GDM1 (cell line): Measurements from ENCODE around the gene ANO7.

ENCODE experiments used
- DNase-seq: peaks from one replicate; lab custom pipeline; 2025; lab: John Stamatoyannopoulos, UW

ANO7 gene

DNA sequence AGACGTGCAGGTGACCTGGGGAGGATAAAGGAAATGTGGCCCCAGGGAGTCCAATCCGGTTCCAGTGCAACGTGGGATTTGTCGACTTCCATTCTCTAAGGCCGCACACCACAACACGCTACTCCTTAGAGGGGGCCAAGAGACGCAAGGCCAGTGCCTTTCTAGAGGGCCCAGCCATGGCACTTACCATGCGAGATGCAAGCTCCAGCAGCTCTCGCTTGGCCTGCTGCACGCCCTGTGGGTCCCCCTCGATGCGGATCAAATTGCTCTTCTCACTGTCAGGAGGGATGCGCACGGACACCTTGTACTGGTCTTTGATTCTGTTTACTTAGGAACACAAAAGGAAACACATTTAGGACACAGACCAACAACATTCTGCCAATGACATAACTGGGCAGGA lies 61.2 kb downstream of the ANO7 start:
- DNase-seq = no peak

DNA sequence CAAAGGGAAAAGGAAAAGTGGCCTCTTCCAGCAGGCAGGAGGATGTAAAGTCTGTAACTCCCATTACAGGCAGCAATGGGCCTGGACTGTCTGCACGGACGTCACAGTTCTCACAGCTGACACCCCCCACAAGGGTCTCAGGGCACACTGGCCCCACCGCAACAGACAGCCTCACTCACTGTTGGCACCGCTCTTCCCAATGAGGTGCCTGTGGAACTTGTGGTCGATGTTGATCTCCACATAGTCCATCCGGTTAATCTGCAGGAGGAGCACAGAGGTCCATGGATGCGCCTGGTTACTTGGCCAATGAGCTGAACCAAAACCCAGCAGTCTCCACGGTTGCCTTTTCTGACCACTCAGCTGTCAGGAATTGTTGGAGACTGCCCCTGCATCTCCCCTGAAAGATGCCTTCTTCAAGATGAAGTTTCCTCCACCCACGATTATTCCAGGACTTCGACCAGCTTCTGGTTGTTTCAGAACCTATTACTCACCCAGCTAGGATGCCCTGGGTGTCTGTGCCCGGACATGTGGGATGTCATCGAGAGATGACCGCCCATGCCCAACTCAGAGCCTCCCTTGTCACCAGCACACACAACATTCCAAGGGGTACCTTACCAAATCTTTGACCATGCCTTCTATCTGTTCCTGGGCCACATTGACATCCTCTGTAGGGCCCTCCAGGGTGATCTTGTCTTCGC lies 64.5 kb downstream of the ANO7 start:
- DNase-seq = no peak

DNA sequence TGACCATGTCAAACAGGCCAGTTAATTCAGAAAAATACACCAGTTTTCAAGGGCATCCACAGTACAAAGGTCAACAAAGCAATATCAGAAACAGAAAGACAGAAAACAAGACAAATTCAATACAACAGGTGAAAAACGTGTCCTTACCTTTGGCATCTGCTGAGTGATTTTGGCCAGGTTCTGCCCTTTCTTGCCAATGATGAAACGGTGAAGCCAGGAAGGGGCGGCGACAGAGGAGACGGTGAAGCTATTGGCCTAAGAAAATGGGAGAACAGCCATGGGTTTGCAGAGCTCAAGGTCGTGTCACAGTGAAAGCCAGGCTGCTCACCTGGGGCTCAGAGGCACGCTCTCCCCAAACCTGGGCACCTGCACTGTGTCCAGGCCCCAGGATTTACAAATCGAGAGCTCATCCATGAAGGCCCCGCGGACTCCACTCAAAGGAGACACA lies 66.5 kb downstream of the ANO7 start:
- no peak for DNase-seq

DNA sequence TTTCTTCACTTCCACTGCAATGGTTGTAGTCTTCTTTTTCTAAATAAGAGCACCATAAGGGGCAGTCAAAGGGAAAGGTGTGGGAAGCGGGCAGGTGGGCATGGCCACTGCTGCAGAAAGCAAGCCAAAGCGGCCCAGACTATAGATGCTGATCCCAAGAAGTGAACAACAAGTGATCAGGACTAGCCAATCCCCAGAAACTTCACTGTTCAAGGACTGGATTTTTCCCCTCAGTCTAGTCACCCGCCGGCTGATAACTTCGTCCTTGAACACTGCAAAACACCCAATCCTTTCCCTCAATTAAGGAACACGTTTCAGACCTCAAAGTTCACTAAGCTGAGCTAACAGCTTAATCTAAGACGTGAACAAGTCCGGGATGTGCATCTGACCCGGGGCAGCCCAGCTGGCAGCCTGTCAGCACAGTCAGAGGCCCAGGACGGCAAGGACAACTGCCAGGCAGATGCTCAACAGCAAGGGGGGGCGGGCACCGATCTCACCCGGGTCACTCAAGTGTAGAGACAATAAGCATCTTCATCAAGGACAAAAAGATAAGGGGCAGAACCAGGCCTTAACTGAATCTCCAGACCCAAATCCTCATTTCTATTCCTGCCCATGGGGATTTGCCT lies 67.2 kb downstream of the ANO7 start:
- DNase-seq = no peak

DNA sequence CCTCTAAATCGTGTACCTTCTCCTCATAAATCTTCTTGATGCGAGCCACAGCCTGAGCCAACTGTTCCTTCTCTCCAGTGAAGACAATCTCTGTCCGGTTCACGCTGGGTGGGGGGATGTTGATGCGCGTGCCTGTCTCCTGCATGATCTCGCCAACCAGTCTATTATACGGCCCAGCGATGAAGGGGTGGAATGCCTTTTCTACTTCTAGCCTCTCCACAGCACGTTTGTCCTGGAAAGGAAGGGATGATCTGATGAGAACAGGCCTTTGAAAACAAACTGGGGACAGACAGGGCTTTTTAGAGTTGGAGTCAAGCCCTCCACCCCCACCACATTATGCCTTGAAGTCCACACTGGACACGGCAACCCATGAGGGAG lies 67.7 kb downstream of the ANO7 start:
- no peak for DNase-seq

DNA sequence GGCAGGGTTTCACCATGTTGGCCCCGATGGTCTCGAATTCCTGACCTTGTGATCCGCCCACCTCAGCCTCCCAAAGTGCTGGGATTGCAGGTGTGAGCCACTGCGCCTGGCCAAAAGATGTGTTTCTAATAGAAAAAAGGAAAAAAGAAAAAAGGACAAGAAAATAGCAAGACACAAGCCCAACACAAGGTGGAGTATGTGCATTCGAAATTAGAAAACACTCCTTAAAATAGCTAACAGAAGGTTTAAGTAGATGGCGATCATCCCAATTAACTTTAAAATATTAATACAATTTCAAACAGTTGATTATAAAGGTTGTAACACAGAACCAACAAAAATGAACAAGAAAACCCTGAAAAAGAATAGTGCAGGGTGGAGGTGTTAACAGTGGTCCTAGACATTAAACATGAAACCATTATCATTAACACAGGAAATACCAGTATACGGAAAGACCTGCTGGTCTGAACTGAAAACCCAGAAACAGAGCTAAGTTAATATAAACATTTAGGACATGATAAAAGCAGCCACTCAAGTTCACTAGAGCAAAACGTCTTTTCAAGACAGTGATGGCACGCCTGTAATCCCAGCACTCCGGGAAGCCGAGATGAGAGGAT lies 69.0 kb downstream of the ANO7 start:
- no peak for DNase-seq

DNA sequence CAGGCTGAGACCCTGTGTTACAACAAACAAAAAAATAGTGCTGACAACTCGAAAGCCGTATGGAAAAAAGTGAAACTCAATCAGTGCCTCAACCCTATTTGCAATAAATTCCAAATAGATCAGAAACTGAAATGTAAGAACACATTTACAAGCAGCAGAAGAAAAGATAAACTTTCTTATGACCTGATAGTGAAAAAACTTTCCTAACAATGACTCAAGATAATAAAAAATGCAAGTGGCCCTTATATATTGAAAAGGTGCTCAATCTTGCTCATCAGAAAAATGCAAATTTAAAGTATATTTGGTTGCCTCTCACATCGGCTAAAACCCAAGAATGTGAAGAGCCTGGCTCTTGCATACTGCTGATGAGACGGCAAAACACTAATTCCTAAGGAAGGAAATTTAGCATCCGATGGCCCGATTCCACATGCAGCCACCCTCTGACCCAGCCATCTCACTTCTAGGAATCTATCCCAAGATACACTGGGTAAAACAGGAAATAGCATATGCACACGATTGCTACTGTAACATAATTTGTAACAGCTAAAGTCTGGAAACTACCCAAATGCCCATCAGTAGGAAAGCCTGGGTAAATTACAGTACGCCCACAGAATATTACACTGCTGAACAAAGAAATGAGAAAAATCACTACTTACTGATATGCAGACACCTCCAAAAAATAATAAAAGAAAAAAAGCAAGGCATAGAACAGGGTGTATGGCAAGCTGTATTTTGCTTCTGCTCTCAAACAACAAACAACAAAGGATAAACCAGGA lies 70.2 kb downstream of the ANO7 start:
- DNase-seq = no peak

DNA sequence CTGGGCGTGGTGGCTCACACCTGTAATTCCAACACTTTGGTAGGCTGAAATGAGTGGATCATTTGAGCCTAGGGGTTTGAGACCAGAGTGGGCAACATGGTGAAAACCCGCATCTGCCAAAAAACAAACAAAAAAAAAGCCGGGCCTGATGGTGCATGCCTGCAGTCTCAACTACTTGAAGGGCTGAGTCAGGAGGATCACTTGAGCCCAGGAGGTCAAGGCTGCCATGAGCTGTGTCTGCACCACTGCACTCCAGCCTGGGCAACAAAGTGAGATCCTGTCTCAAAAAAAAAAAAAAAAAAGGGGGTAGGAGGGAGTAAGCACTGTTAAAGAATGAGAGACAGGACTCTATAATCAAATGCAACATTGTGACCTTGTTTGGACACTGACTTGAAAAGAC lies 72.4 kb downstream of the ANO7 start:
- DNase-seq = no peak

DNA sequence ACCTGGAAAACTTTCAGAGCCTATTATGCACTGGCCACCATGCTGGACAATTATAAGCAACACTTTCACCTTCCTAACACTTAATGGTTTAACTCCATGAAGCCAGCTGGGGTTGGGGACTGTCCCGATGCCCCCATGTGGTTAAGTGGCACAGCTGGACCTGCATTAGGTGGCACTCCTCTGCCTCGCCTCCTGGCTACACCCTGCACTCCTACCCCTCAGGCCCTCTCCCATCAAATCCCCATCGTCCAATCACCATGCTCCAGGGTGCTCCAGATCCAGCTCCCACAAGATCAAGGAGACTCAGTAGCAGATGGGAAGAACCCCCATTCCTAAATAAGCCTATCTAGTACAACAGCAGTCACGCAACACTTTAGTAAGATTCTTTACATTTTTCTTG lies 73.2 kb downstream of the ANO7 start:
- no peak for DNase-seq

DNA sequence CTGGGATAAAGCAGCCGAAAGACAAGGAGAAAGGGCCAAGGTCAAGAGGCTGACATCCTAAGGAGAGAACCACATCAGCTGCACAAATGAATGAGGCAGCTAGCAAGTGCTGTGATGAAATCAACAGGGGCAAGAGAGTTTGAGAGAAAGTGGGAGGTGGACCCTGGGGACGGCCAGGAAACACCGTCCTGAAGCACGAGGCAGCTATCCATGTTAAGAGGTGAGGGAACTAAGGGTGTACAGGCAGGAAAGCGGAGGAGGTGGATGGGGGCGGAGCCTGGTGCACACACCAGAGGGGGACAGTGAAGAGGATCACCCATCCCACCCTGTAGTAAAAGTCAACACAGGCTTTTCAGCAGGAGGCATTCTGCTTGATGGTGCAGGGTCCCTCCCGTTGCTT lies 74.6 kb downstream of the ANO7 start:
- no peak for DNase-seq

DNA sequence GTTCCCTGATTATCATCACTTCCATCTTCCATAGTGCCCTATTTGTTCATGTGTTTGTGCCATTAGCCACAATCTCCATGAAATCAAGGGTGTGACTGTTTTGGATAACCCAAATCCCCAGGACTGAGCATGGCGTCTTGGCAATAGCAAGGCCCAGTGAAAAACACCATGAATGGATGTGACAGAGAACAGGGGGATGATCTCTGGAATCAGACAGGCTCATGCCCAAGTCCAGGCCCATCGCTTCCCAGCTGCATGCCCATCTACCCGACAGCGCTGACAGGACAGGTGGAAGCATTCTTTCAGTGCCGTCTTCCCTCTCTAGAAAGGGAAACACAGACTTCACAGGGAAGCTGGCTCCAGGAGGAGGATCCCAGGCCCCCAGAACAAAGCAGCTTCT lies 77.0 kb downstream of the ANO7 start:
- DNase-seq = no peak

DNA sequence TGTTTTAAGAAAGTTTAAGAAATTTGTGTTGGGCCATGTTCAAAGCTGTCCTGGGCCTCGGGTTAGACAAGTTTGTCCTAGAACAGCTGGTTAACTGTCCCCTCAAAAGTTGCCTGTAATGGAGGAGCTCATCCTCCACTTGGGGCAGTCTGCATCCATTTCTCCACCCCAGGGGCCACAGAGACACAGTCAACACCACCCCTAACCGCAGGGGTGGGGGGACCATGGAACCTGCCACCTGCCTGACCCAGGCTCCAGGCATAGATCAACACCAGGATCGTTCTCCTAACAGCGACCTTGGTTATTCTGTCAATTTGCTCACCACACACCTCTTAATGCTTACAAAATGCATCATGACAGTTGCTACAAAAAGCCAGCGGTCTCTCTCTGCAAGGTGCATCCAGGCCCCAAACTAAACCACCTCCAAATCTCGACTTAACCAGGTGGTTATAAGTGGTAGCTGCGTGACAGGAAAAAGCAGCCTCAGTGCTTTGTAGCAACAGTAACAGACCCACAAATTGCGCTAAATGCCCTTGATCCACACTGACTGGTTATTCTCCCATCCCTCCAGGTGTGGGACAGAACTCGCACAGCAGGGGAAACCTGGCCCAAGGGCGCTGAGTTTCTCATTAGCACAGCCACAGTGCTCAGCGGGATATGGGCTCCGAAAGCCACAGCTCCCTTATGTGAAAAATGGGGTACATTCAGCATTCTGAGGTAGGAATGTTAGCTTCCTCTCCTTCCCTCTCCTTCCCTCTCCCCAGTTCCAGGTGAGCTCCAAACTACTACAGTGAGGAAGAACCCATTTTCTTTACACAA lies 79.0 kb downstream of the ANO7 start:
- no peak for DNase-seq

DNA sequence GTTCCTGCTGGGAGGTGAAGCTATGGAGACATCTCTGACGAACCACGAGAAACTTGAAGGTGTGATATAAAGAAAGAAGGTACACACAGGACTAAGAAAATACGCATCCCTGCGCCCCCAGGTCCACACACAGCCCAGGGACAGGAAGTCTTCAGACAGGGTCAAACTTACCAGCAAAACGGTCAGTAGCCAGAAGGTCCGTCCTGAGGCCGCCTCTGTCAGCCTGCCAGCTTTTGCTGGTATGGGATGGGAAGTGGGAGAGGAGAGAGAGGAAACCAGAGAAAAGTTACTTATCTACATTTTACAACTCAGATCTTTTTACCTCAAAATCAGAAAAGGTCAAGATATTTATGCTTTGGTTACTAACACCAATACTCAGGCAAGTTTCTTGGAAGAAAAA lies 79.8 kb downstream of the ANO7 start:
- DNase-seq = no peak

DNA sequence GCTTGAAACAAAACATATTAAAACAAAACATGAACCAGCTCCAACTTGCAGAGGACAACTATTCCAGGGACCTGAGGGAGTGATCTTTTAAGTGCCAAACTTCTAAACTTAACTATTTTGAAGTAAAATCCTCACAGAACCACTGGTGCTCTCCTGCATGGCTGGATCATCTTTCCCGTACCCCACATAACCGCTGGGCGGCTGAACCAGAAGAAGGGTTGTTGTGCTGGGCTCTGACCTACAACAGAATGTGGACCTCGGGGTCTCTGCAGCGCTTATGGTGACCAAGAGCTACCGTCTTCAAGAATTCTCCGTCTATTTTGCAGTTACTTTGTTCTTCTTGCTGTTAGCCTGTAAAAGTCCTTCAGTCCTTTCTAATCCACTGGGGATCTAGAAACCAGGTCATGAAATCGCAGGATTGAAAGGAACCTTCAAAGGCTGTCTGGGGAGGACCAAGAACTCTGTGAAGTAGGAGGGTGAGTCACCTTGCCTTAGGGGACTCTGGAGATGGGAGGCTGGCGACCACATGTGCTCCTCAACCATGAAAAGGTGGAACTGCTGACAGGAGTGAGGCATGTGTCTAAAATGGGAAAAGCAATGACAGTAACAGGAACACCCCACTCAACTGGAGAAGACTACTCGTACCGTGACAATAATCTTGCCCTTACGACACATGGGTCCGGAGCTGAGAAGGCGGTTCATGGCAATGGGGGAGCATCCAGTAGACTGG lies 80.4 kb downstream of the ANO7 start:
- no peak for DNase-seq

DNA sequence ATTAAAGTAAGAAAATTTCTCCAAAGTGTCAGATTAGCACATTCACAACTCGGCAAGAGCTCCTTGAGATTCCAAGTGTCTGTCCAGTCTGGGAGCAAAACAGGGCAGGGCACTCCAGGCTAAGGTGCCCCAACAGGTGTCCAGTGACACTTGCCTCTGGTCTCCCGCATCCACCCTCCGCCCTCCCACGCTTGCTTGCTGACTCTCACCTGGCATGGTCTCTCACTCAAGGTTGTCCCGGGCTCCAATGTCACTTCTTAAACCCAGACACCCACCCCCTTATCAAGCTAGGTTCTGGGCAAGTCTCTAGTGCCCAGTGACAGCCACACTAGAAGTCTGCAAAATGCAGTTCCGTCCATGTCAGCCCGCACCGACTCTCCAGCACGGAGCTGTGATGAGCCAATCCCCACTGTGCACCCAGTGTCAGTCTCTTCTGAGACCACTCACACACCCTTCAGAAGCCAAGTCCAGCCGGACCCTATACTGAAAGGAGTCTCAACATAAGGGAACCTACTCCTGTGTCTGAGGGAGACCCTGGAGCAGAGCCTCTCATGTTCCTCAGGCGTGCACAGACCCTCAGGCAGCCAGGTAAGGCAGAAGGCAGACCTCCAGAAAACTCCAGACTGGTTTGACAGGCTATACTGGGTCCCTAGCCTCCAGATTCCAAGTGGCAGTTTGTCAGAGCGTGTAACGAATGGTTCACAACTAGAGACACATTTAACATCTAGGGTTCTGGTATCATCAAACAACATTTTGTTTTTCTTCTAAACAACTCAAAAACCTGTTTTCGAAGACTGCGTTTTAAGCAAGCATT lies 81.4 kb downstream of the ANO7 start:
- no peak for DNase-seq

DNA sequence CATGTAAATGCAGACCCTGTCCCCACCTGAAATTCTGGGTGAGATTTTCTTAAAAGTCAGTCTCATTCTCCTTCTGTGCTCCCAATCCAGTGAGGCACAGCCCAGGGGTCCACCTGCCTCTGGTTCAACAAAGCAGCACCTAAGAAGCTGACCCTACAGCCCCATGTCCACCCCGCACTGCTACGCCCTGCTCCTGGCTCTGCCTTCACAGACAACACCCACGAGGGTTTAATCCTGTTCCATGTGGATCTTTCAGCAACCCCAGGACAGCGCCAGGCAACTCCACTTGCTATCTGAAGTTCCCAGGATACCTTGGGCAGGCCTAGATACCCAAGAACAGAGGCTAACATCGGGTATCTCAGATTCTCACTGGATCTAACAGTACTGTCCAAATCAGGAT lies 82.1 kb downstream of the ANO7 start:
- DNase-seq = no peak

DNA sequence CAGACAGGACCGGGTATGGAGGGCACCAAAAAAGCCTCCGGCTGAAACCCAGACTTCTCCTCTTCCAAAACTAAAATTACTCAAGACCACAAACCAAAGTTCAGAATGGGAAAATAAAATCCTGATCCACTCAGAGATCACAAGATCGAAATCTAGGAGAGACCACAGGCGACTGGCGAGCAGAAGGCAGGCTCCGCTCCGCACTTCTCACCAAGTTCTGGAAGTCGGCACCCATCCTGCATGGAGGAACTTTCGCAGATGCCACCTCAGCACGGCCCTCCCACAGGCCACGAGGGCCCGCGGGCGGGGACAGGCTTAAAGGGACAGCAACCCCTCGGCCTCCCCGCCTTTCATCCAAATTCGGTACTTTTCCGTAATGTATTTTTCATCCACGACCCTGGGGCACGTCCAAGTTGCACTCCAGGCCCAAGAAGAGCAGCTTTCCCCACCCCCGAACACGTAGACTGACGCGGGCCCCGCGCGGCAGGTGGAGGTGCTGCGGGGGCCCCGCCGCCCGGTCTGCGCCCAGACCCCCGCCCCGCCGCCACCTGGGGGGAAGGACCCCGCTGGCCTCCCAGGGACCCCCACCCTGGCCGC lies 83.3 kb downstream of the ANO7 start:
- peak; percentile 37 for DNase-seq

DNA sequence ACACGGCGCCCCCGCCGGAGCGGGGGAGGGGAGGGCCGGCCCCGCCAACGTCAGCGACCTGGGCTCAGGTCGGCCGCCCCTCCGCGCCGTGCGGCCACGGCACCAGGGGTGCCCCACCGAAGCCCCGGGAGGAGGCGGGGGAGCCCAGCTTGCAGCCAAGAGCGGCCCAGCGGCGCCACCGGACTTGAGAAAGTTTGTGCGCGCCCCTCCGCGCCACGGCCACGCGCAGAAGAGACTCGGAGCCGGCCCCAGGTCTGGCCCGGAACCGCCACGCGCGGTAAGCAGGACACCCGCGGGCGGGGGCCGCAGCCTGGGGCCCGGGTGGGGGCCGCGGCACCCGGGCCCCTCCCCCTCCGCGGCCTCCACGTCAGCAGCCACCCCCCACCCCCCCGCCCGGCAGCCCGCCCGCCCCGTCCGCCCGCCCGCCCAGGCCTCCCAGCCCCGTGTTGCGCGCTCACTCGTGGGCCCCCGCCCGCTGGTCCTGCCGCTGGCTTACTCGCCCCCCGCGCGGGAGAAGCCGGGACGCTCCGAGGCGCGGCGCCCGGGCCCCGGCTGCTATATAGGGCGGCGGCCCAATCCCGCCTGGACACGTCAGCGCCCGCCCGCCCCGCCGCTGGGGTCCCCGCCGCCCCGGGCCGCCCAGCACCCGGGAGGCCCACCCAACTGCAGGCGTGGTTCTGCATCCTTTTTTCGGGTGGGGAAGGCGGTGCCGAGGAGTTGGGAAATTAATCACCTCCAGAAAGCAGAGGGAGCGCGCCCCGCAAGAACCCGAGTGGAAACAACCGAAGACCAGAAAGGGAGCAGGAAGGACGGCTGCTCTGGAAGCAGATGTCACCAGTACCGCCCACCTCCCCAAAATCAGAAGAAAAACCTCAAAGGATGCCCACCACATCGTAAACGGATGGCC lies 84.1 kb downstream of the ANO7 start:
- peak; percentile 34 for DNase-seq
